DMS53 (cell line): Measurements from ENCODE around the gene SCNN1G.

Experiments used
- DNase-seq: peaks from one replicate; lab custom pipeline; 2025; lab: John Stamatoyannopoulos, UW

The SCNN1G gene

GRCh38 chr16:23152386-23153178 is 30.0 kb upstream of the SCNN1G start:
- peak; percentile 4 for DNase-seq

- peak; percentile 3 for DNase-seq
Observed at GRCh38 chr16:23155445-23156049, 27.0 kb upstream of the SCNN1G start.

- DNase-seq: no peak
Observed at GRCh38 chr16:23156110-23156509, 26.4 kb upstream of the SCNN1G start.

- no peak for DNase-seq
Observed at GRCh38 chr16:23156946-23157460, 25.5 kb upstream of the SCNN1G start.

- no peak for DNase-seq
Observed at GRCh38 chr16:23158114-23158513, 24.4 kb upstream of the SCNN1G start.

GRCh38 chr16:23160082-23160481 is 22.5 kb upstream of the SCNN1G start:
- DNase-seq: no peak

GRCh38 chr16:23160574-23160973 is 22.0 kb upstream of the SCNN1G start:
- DNase-seq: no peak

- DNase-seq: no peak
Observed at GRCh38 chr16:23163921-23164320, 18.6 kb upstream of the SCNN1G start.

GRCh38 chr16:23164736-23165135 is 17.8 kb upstream of the SCNN1G start:
- DNase-seq: no peak

- DNase-seq: no peak
Observed at GRCh38 chr16:23172583-23172982, 10.0 kb upstream of the SCNN1G start.

GRCh38 chr16:23172994-23173393 is 9.6 kb upstream of the SCNN1G start:
- no peak for DNase-seq

- DNase-seq: no peak
Observed at GRCh38 chr16:23174622-23175021, 7.9 kb upstream of the SCNN1G start.

GRCh38 chr16:23175651-23176050 is 6.9 kb upstream of the SCNN1G start:
- no peak for DNase-seq

GRCh38 chr16:23181506-23181905 is 1.0 kb upstream of the SCNN1G start:
- no peak for DNase-seq

GRCh38 chr16:23182206-23182678 is 303 bp upstream of the SCNN1G start:
- DNase-seq: peak; percentile 92

GRCh38 chr16:23183543-23183862 is 958 bp downstream of the SCNN1G start:
- no peak for DNase-seq

GRCh38 chr16:23185656-23186055 is 3.1 kb downstream of the SCNN1G start:
- no peak for DNase-seq

GRCh38 chr16:23186171-23186570 is 3.6 kb downstream of the SCNN1G start:
- no peak for DNase-seq

- no peak for DNase-seq
Observed at GRCh38 chr16:23187341-23187740, 4.8 kb downstream of the SCNN1G start.

- DNase-seq: no peak
Observed at GRCh38 chr16:23188911-23189310, 6.4 kb downstream of the SCNN1G start.

- DNase-seq: no peak
Observed at GRCh38 chr16:23194497-23195221, 12.1 kb downstream of the SCNN1G start.

- no peak for DNase-seq
Observed at GRCh38 chr16:23195366-23195978, 12.9 kb downstream of the SCNN1G start.
